Raji (cell line): ENCODE results near the gene TEAD3.

Source experiments
- POLR2A ChIP-seq: IDR thresholded peaks from 2 replicates; pipeline ENCODE4 v1.6.1; 2011; ENCODE audit warnings: low read depth, low read length, control low read depth; ENCODE audit not compliant: insufficient read depth

Gene TEAD3

GRCh38 chr6:35457907-35458306 lies 39.0 kb downstream of the TEAD3 start:
- no peak for TF ChIP-seq POLR2A

GRCh38 chr6:35454391-35455110 lies 42.3 kb downstream of the TEAD3 start:
- no peak for TF ChIP-seq POLR2A

- TF ChIP-seq POLR2A: no peak
Observed at GRCh38 chr6:35453236-35453635, 43.6 kb downstream of the TEAD3 start.

- TF ChIP-seq POLR2A: peak; percentile 70
Observed at GRCh38 chr6:35452183-35453090, 44.4 kb downstream of the TEAD3 start, which contains the start of gene FANCE. FANCE (plus strand) TSS chr6:35452338; CDS start chr6:35452546, 208 bp downstream.

- TF ChIP-seq POLR2A: no peak
Observed at GRCh38 chr6:35451354-35452182, 45.3 kb downstream of the TEAD3 start.

- TF ChIP-seq POLR2A: no peak
Observed at GRCh38 chr6:35449287-35449881, 47.5 kb downstream of the TEAD3 start.

GRCh38 chr6:35448191-35448590 lies 48.7 kb downstream of the TEAD3 start:
- TF ChIP-seq POLR2A: no peak

GRCh38 chr6:35445691-35446090 lies 51.2 kb downstream of the TEAD3 start:
- no peak for TF ChIP-seq POLR2A

GRCh38 chr6:35443341-35444030 lies 53.4 kb downstream of the TEAD3 start:
- TF ChIP-seq POLR2A: no peak

GRCh38 chr6:35442693-35443092 lies 54.2 kb downstream of the TEAD3 start:
- no peak for TF ChIP-seq POLR2A

- TF ChIP-seq POLR2A: no peak
Observed at GRCh38 chr6:35441642-35442041, 55.2 kb downstream of the TEAD3 start.

GRCh38 chr6:35441205-35441604 lies 55.7 kb downstream of the TEAD3 start:
- TF ChIP-seq POLR2A: no peak

- no peak for TF ChIP-seq POLR2A
Observed at GRCh38 chr6:35439308-35439707, 57.6 kb downstream of the TEAD3 start.
